Measurements from ENCODE around the gene DAB1. TPM values are rescaled to one million over a fixed set of nuclear protein-coding genes. Genes with fewer than 3 reads are reported as not detected.

Gene DAB1
- total and polyA plus RNA-seq, 10 of the 15 experiments (the other 5 are each of a cell fraction or from before 2014, with no cell fraction given), result 0.02 to 0.10 (median 0.03) TPM; not detected in 5

DNA sequence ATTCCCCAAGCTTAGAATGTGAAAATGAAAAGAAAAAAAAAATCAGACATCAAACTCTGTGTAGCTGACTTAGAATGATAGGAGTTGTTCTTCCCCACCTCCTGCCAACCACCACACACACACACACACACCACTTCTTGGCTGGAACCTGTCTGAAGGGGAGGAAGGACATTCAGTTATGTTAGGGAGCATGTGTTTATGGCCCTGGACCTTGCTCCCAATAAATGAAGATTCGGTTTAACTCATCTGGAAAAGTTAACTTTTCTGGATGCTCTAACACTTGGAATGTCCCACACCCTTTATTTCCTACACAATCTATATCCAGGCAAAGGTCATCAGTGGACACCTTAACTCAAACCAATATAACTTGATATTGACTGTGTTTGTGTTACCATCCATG lies 112.4 kb downstream of the DAB1 start:
- no peak overlapping the region for H3K4me2 ChIP-seq (ENCODE audit: control insufficient read depth, insufficient read depth)
- no peaks in the 10 kb centered on the region for H3K36me3 ChIP-seq (ENCODE audit: control insufficient read depth in 2 of 2, insufficient read depth in 2 of 2, low read length in 1 of 2)
- SMC1A ChIA-PET (ENCODE audit: uncharacterized antibody, unreplicated experiment), result no interaction called here
- H4K20me1 ChIP-seq (ENCODE audit: control insufficient read depth, insufficient read depth), result no peaks in the 10 kb centered on the region
- H3K79me2 ChIP-seq (ENCODE audit: control insufficient read depth, insufficient read depth, low read length), result no peaks in the 10 kb centered on the region
- in situ Hi-C loops (cut with MboI), result no loop called here
- H3K4me1 ChIP-seq (ENCODE audit: control insufficient read depth, insufficient read depth, low read length), result no peaks in the 10 kb centered on the region
- CTCF ChIA-PET, result no interaction called here
- RAD21 ChIA-PET (ENCODE audit: unreplicated experiment), result no interaction called here
- H2AFZ ChIP-seq (ENCODE audit: control insufficient read depth, low read depth, low read length), result no peak overlapping the region
- FAIRE-seq, result no peak
- no peaks in the 10 kb centered on the region for H3K9me3 ChIP-seq (replicated peaks; ENCODE audit: control insufficient read depth, insufficient read depth, low read length)
- H3K4me3 ChIP-seq, result no peak overlapping the region
- POLR2A ChIA-PET, result no interaction called here
- no peak overlapping the region for H3K27ac ChIP-seq (ENCODE audit: control insufficient read depth, insufficient read depth)
- no peak for TF ChIP-seq ZNF274 (IDR thresholded peaks at IDR 0.05; ENCODE audit: insufficient read depth, insufficient read length)
- TF ChIP-seq SREBF2 (IDR thresholded peaks at IDR 0.05; ENCODE audit: low read length), result no peak
- no peak for TF ChIP-seq ZNF207 (IDR thresholded peaks at IDR 0.05; ENCODE audit: borderline replicate concordance)
- no peak for TF ChIP-seq FOS (IDR thresholded peaks at IDR 0.05; ENCODE audit: borderline replicate concordance, extremely low read depth, insufficient read length)
- no peak for TF ChIP-seq TCF12 (IDR thresholded peaks at IDR 0.05; ENCODE audit: low read depth, low read length)
- no peak for TF ChIP-seq SIN3A (IDR thresholded peaks at IDR 0.05; ENCODE audit: low read depth, low read length)
- TF ChIP-seq MYB (IDR thresholded peaks at IDR 0.05; ENCODE audit: borderline replicate concordance, low read depth, low read length), result no peak
- TF ChIP-seq SRF (IDR thresholded peaks at IDR 0.05; ENCODE audit: low read depth in 2 of 2, low read length in 2 of 2), result no peak
- TF ChIP-seq, protein P1, sequence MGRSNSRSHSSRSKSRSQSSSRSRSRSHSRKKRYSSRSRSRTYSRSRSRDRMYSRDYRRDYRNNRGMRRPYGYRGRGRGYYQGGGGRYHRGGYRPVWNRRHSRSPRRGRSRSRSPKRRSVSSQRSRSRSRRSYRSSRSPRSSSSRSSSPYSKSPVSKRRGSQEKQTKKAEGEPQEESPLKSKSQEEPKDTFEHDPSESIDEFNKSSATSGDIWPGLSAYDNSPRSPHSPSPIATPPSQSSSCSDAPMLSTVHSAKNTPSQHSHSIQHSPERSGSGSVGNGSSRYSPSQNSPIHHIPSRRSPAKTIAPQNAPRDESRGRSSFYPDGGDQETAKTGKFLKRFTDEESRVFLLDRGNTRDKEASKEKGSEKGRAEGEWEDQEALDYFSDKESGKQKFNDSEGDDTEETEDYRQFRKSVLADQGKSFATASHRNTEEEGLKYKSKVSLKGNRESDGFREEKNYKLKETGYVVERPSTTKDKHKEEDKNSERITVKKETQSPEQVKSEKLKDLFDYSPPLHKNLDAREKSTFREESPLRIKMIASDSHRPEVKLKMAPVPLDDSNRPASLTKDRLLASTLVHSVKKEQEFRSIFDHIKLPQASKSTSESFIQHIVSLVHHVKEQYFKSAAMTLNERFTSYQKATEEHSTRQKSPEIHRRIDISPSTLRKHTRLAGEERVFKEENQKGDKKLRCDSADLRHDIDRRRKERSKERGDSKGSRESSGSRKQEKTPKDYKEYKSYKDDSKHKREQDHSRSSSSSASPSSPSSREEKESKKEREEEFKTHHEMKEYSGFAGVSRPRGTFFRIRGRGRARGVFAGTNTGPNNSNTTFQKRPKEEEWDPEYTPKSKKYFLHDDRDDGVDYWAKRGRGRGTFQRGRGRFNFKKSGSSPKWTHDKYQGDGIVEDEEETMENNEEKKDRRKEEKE (IDR thresholded peaks at IDR 0.05), result no peak
- TF ChIP-seq, protein P2, sequence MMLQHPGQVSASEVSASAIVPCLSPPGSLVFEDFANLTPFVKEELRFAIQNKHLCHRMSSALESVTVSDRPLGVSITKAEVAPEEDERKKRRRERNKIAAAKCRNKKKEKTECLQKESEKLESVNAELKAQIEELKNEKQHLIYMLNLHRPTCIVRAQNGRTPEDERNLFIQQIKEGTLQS (IDR thresholded peaks at IDR 0.05; ENCODE audit: borderline replicate concordance, extremely low read depth, low read depth, low read length), result no peak
- TF ChIP-seq, protein P3, sequence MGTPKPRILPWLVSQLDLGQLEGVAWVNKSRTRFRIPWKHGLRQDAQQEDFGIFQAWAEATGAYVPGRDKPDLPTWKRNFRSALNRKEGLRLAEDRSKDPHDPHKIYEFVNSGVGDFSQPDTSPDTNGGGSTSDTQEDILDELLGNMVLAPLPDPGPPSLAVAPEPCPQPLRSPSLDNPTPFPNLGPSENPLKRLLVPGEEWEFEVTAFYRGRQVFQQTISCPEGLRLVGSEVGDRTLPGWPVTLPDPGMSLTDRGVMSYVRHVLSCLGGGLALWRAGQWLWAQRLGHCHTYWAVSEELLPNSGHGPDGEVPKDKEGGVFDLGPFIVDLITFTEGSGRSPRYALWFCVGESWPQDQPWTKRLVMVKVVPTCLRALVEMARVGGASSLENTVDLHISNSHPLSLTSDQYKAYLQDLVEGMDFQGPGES (IDR thresholded peaks at IDR 0.05), result no peak
- TF ChIP-seq NFXL1 (IDR thresholded peaks at IDR 0.05; ENCODE audit: borderline replicate concordance), result no peak
- TF ChIP-seq ZNF217 (IDR thresholded peaks at IDR 0.05), result no peak
- intact Hi-C loops (cut with micrococcal nuclease; ENCODE audit: unreplicated experiment), result no loop called here
- H3K9ac ChIP-seq (ENCODE audit: control insufficient read depth, insufficient read depth, low read length), result no peak overlapping the region
- no peaks in the 10 kb centered on the region for H3K27me3 ChIP-seq (replicated peaks in 1 of 2; ENCODE audit: control insufficient read depth in 2 of 2, insufficient read depth in 2 of 2, low read length in 1 of 2)
- no TSS peak for BruUV-seq (replicated peaks)
- no peak for DNase-seq (ENCODE audit: low read depth, low spot score)
- 0% methylated on average over 1 of the region's 1 CpG for WGBS (ENCODE audit: insufficient coverage, insufficient replicate concordance, low lambda C conversion rate, missing lambda C conversion rate)
- no peak for ATAC-seq
